A549 (cell line): Measurements from ENCODE around the gene CHMP2B.

Source experiments
- BHLHE40 ChIP-seq: IDR thresholded peaks from 2 replicates; pipeline ENCODE4 v1.6.1; 2012; ENCODE audit warnings: low read depth, low read length, inconsistent platforms
- CHD4 ChIP-seq: fragments of 200-600 bp; sonication (generic); IDR thresholded peaks from 2 replicates; pipeline ENCODE4 v1.6.1; 2016; ENCODE audit warnings: antibody characterized with exemption, mild to moderate bottlenecking, borderline replicate concordance
- EP300 ChIP-seq, 2 experiments: fragments of >200 bp; sonication (Bioruptor Twin); formaldehyde crosslinking; IDR thresholded peaks; 2 replicates in 1 of 2; 3 replicates in 1 of 2; pipeline ENCODE4 v1.6.1; 2016 to 2017
- JUN ChIP-seq, 2 experiments: fragments of >200 bp; sonication (Bioruptor Twin); formaldehyde crosslinking; IDR thresholded peaks; 2 replicates in 1 of 2; 3 replicates in 1 of 2; pipeline ENCODE4 v1.6.1; 2016 to 2017
- POLR2A ChIP-seq: IDR thresholded peaks from 2 replicates; pipeline ENCODE4 v1.6.1; 2012; ENCODE audit warnings: mild to moderate bottlenecking, low read length
- SMC3 ChIP-seq: fragments of >200 bp; sonication (Bioruptor Twin); formaldehyde crosslinking; IDR thresholded peaks from 3 replicates; pipeline ENCODE4 v1.6.1; 2018; ENCODE audit warnings: inconsistent platforms
- TF ChIP-seq, protein P1 (sequence below): fragments of >200 bp; sonication (Bioruptor Twin); formaldehyde crosslinking; IDR thresholded peaks from 3 replicates; pipeline ENCODE4 v1.5.1; 2016
- TF ChIP-seq, protein P2 (sequence below): IDR thresholded peaks from 2 replicates; pipeline ENCODE4 v1.6.1; 2012; ENCODE audit warnings: low read depth, borderline replicate concordance
- TF ChIP-seq, protein P3 (sequence below): fragments of 200-600 bp; sonication (generic); IDR thresholded peaks from 2 replicates; pipeline ENCODE4 v1.6.1; 2016; ENCODE audit warnings: antibody characterized with exemption, mild to moderate bottlenecking, moderate library complexity
- TF ChIP-seq, protein P4 (sequence below): IDR thresholded peaks from 2 replicates; pipeline ENCODE4 v1.6.1; 2012

DNA sequence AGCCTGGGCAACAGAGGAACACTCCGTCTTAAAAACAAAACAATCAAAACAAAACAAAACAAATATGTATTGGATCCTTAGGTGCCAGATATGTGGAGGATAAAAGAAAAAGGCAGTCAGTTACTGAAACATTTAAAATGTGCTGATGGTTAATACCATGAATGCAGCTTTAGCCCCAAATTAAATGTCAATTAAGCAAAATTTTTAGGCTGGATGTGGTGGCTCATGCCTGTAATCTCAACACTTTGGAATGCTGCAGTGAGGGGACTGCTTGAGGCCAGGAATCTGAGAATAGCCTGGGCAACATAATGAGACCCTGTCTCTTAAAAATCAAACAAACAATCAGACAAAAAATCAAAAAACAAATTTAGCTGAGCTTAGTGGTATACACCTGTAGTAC is 8.5 kb upstream of the CHMP2B start:
- TF ChIP-seq, protein P1, sequence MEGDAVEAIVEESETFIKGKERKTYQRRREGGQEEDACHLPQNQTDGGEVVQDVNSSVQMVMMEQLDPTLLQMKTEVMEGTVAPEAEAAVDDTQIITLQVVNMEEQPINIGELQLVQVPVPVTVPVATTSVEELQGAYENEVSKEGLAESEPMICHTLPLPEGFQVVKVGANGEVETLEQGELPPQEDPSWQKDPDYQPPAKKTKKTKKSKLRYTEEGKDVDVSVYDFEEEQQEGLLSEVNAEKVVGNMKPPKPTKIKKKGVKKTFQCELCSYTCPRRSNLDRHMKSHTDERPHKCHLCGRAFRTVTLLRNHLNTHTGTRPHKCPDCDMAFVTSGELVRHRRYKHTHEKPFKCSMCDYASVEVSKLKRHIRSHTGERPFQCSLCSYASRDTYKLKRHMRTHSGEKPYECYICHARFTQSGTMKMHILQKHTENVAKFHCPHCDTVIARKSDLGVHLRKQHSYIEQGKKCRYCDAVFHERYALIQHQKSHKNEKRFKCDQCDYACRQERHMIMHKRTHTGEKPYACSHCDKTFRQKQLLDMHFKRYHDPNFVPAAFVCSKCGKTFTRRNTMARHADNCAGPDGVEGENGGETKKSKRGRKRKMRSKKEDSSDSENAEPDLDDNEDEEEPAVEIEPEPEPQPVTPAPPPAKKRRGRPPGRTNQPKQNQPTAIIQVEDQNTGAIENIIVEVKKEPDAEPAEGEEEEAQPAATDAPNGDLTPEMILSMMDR, result no peak
- TF ChIP-seq, protein P2, sequence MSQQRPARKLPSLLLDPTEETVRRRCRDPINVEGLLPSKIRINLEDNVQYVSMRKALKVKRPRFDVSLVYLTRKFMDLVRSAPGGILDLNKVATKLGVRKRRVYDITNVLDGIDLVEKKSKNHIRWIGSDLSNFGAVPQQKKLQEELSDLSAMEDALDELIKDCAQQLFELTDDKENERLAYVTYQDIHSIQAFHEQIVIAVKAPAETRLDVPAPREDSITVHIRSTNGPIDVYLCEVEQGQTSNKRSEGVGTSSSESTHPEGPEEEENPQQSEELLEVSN, result no peak
- TF ChIP-seq POLR2A (no peak), BHLHE40 (no peak), EP300 (IDR thresholded peaks at IDR 0.05) (no peak), SMC3 (no peak), JUN (IDR thresholded peaks at IDR 0.05) (no peak), CHD4 (no peak)
- TF ChIP-seq, protein P3, sequence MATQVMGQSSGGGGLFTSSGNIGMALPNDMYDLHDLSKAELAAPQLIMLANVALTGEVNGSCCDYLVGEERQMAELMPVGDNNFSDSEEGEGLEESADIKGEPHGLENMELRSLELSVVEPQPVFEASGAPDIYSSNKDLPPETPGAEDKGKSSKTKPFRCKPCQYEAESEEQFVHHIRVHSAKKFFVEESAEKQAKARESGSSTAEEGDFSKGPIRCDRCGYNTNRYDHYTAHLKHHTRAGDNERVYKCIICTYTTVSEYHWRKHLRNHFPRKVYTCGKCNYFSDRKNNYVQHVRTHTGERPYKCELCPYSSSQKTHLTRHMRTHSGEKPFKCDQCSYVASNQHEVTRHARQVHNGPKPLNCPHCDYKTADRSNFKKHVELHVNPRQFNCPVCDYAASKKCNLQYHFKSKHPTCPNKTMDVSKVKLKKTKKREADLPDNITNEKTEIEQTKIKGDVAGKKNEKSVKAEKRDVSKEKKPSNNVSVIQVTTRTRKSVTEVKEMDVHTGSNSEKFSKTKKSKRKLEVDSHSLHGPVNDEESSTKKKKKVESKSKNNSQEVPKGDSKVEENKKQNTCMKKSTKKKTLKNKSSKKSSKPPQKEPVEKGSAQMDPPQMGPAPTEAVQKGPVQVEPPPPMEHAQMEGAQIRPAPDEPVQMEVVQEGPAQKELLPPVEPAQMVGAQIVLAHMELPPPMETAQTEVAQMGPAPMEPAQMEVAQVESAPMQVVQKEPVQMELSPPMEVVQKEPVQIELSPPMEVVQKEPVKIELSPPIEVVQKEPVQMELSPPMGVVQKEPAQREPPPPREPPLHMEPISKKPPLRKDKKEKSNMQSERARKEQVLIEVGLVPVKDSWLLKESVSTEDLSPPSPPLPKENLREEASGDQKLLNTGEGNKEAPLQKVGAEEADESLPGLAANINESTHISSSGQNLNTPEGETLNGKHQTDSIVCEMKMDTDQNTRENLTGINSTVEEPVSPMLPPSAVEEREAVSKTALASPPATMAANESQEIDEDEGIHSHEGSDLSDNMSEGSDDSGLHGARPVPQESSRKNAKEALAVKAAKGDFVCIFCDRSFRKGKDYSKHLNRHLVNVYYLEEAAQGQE, result no peak
- TF ChIP-seq, protein P4, sequence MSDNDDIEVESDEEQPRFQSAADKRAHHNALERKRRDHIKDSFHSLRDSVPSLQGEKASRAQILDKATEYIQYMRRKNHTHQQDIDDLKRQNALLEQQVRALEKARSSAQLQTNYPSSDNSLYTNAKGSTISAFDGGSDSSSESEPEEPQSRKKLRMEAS, result no peak
